Measurements from ENCODE around the gene MAPK1IP1L. TPM values are rescaled to one million over a fixed set of nuclear protein-coding genes. Genes with fewer than 3 reads are reported as not detected.

Gene MAPK1IP1L
- total RNA-seq, 1 donor from 2014 or later, result 85.0 TPM

DNA sequence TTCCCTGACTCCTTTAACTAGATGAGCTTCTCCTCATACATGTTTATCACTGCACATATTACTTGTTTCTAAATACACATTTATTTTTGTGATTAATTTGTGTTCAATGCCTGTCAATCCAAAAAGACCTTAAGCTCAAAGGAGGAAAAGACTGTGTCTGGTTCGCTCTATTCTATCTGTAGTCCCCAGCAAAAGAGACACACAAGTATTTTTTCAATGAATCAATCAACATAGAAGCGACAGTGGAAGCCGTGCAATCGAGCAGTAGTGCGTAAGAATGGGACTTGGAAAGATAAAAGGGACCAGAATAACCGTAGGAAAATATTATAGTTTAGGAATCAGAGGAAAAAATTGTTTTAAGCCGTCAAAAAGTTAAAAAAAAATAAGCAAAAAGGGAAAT is 25.5 kb upstream of the MAPK1IP1L start:
- Mint-ChIP-seq H3K4me1 (ENCODE audit: low read depth) (peaks cover 43% of the 10 kb centered on the region), H3K36me3 (ENCODE audit: low read depth) (no peaks in the 10 kb centered on the region), H3K27ac (ENCODE audit: unreplicated experiment) (peak overlapping the region; percentile 95), H3K4me3 (ENCODE audit: unreplicated experiment) (peak overlapping the region; percentile 92), H3K9me3 (ENCODE audit: low read depth) (no peaks in the 10 kb centered on the region), H3K27me3 (ENCODE audit: low read depth) (no peaks in the 10 kb centered on the region)
- TF ChIP-seq, protein P1, sequence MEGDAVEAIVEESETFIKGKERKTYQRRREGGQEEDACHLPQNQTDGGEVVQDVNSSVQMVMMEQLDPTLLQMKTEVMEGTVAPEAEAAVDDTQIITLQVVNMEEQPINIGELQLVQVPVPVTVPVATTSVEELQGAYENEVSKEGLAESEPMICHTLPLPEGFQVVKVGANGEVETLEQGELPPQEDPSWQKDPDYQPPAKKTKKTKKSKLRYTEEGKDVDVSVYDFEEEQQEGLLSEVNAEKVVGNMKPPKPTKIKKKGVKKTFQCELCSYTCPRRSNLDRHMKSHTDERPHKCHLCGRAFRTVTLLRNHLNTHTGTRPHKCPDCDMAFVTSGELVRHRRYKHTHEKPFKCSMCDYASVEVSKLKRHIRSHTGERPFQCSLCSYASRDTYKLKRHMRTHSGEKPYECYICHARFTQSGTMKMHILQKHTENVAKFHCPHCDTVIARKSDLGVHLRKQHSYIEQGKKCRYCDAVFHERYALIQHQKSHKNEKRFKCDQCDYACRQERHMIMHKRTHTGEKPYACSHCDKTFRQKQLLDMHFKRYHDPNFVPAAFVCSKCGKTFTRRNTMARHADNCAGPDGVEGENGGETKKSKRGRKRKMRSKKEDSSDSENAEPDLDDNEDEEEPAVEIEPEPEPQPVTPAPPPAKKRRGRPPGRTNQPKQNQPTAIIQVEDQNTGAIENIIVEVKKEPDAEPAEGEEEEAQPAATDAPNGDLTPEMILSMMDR (IDR thresholded peaks at IDR 0.05), result no peak
- DNase-seq (ENCODE audit: low spot score), result no peak

DNA sequence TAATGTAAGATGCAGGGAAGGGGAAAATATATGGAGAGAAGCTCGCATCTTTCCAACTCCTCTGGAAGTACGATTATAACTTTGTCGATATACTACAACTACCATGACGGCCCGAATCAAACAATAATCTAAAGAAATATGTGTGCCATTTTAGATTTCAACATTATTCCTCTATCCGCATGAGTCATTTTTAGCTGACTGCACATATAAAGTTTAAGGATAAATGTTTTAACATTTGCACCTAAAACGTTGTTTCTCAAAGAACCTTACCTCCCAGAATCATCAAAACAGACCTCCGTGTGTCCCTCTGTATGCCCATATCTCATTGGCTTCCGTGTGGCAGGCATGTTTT is 25.0 kb upstream of the MAPK1IP1L start:
- TF ChIP-seq, protein P1 (IDR thresholded peaks at IDR 0.05), result no peak
- DNase-seq (ENCODE audit: low spot score), result no peak
- H3K4me3 Mint-ChIP-seq (ENCODE audit: unreplicated experiment), result peak overlapping the region; percentile 92
- no peaks in the 10 kb centered on the region for H3K9me3 Mint-ChIP-seq (ENCODE audit: low read depth)
- H3K27me3 Mint-ChIP-seq (ENCODE audit: low read depth), result no peaks in the 10 kb centered on the region
- peaks cover 47% of the 10 kb centered on the region for H3K4me1 Mint-ChIP-seq (ENCODE audit: low read depth)
- peak overlapping the region; percentile 95 for H3K27ac Mint-ChIP-seq (ENCODE audit: unreplicated experiment)
- H3K36me3 Mint-ChIP-seq (ENCODE audit: low read depth), result no peaks in the 10 kb centered on the region

DNA sequence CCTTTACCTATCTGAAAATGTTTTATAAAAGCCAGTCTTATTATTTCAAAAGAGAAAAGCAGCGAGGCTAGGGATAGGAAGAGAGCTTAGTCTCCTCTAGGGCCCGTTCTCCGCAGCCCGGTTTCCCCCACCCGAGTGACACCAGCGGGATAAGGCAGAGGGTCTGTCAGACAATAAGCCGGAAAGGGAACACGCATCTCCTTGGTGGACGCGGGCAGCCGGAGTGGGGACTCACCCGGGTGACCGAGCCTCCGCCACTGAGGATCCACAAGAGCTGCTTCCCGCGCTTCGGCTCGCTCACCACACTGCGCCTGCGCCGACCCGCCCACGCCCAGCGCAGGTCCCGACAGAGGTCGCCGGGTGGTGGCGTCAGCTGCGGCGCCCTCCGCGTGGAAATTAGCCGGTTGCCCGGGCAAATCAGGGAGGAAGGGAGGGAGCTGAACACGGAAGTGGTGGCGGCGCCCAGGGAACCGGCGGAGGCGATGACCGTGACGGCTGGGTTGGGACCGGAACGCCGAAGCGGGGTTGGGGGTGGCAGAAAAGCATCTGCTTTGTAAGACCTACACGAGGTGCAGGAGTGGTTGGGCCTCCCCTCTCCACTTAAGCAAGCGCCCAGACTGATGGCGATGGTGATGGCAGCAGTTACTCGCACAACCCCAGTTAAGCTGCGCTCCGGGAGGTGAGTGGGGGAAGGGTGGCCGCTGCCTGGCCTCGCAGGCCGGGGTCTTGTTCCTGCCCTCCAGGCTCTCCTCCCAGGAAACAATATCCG is 24.5 kb upstream of the MAPK1IP1L start, which contains the start of the genes SOCS4 and WDHD1:
TSS of gene SOCS4 (plus strand) at position 444 of the 769 bp plus-strand sequence. CDS start 15,806 bp downstream, outside the sequence.
TSS of gene WDHD1 (minus strand) at position 307 of the 769 bp plus-strand sequence. CDS start 312 bp downstream, outside the sequence.
- DNase-seq (ENCODE audit: low spot score), result peak; percentile 97
- Mint-ChIP-seq H3K9me3 (ENCODE audit: low read depth) (no peaks in the 10 kb centered on the region), H3K4me3 (ENCODE audit: unreplicated experiment) (peak within 1 kb of the TSS; percentile 92), H3K27me3 (ENCODE audit: low read depth) (no peaks in the 10 kb centered on the region), H3K4me1 (ENCODE audit: low read depth) (peaks cover 51% of the 10 kb centered on the region), H3K36me3 (ENCODE audit: low read depth) (no peaks in the 10 kb centered on the region), H3K27ac (ENCODE audit: unreplicated experiment) (peak within 1 kb of the TSS; percentile 95)
- TF ChIP-seq, protein P1 (IDR thresholded peaks at IDR 0.05), result peak; percentile 38

DNA sequence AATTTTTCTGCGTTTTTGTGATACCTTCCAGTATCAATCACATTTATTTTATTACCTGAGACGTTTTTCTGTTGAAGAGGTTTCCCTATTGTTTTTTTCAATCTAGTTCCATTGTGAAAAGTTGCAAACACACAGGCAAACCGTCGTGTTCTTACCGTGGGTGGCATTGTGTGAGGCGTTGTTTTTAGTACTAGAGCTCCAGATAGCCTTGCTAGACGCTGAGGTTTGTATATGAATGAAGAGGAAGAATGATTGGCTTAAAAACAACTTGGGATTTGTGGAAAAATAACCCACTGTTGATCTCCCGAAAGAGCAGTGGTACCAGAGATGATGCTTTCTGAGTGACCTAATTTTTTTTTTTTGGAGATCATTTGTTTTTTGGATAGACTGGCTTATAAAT is 23.4 kb upstream of the MAPK1IP1L start:
- Mint-ChIP-seq H3K9me3 (ENCODE audit: low read depth) (no peaks in the 10 kb centered on the region), H3K27me3 (ENCODE audit: low read depth) (no peaks in the 10 kb centered on the region), H3K27ac (ENCODE audit: unreplicated experiment) (peak overlapping the region; percentile 95), H3K4me3 (ENCODE audit: unreplicated experiment) (peak overlapping the region; percentile 92), H3K4me1 (ENCODE audit: low read depth) (peaks cover 51% of the 10 kb centered on the region), H3K36me3 (ENCODE audit: low read depth) (no peaks in the 10 kb centered on the region)
- TF ChIP-seq, protein P1 (IDR thresholded peaks at IDR 0.05), result no peak
- DNase-seq (ENCODE audit: low spot score), result no peak

DNA sequence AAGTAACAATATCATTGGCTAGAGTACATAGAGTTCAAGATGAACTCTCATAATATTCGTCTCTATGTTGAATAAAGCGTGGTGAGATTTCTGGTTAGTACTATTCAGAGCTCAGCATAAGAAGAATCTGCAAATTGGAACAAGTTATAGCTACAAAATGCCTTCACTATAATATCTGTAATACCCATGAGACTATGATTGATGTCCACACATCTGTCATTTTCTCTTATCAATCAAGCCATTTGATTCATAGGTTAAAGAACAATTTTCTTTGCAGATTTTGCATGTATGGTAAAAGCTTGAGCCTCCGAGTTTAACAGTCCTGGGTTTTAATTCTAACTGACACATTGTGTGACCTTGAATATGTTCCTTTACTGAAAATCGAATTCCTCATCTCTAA is 23.0 kb upstream of the MAPK1IP1L start:
- Mint-ChIP-seq H3K27ac (ENCODE audit: unreplicated experiment) (peak overlapping the region; percentile 95), H3K9me3 (ENCODE audit: low read depth) (no peaks in the 10 kb centered on the region), H3K4me1 (ENCODE audit: low read depth) (peaks cover 54% of the 10 kb centered on the region), H3K4me3 (ENCODE audit: unreplicated experiment) (peak overlapping the region; percentile 92), H3K36me3 (ENCODE audit: low read depth) (no peaks in the 10 kb centered on the region), H3K27me3 (ENCODE audit: low read depth) (no peaks in the 10 kb centered on the region)
- TF ChIP-seq, protein P1 (IDR thresholded peaks at IDR 0.05), result no peak
- DNase-seq (ENCODE audit: low spot score), result no peak

All from chondrocyte (in vitro differentiated cells).